PC-9 (cell line): Measurements from ENCODE around the gene CD93. TPM values are rescaled to one million over a fixed set of nuclear protein-coding genes. Genes with fewer than 3 reads are reported as not detected.

Experiments
- BruUV-seq: library from RNA; stranded (reverse); fragments of 400-500 nt; replicated peaks from 2 replicates; lab custom pipeline; 2021; lab: Mats Ljungman, UMichigan
- CTCF ChIA-PET: fragments of 300-600 bp; sonication (Branson Sonifier 250); formaldehyde crosslinking; loops from one replicate; lab custom pipeline; 2022; ENCODE audit warnings: antibody characterized with exemption; lab: Charles Lee
- POLR2A ChIA-PET: fragments of 300-600 bp; sonication (Branson Sonifier 250); formaldehyde crosslinking; loops from one replicate; lab custom pipeline; 2022; ENCODE audit warnings: antibody characterized with exemption; ENCODE audit not compliant: unreplicated experiment; lab: Charles Lee
- DNase-seq, 2 experiments: peaks; one replicate each; pipeline versions ENCODE4 v3.0.0 to v3.0.0-alpha.2; 2015 to 2022; ENCODE audit warnings: mixed read lengths in 1 of 2
- H2AFZ ChIP-seq: fragments of 200-600 bp; sonication (generic); 2 replicates; pipeline ENCODE4 v1.8.1; 2017; ENCODE audit warnings: antibody characterized with exemption
- H3F3A ChIP-seq: fragments of 200-600 bp; sonication (generic); 2 replicates; pipeline ENCODE4 v1.8.1; 2017; ENCODE audit warnings: antibody characterized with exemption, mild to moderate bottlenecking, low read depth; ENCODE audit not compliant: insufficient read depth
- H3K27ac ChIP-seq: fragments of 200-600 bp; sonication (generic); 2 replicates; pipeline ENCODE4 v1.6.1; 2016; ENCODE audit warnings: mixed run types
- H3K27me3 ChIP-seq: fragments of 200-600 bp; sonication (generic); 2 replicates; pipeline ENCODE4 v1.6.1; 2016; ENCODE audit warnings: low read depth, mixed run types; ENCODE audit not compliant: insufficient read depth
- H3K36me3 ChIP-seq: fragments of 200-600 bp; sonication (generic); 2 replicates; pipeline ENCODE4 v1.6.1; 2016; ENCODE audit warnings: low read depth, mixed run types
- H3K4me1 ChIP-seq: fragments of 200-600 bp; sonication (generic); replicated peaks from 2 replicates; pipeline ENCODE4 v1.6.1; 2016; ENCODE audit warnings: mixed run types; ENCODE audit not compliant: insufficient read depth
- H3K4me2 ChIP-seq: fragments of 200-600 bp; sonication (generic); 2 replicates; pipeline ENCODE4 v1.6.1; 2017; ENCODE audit warnings: mixed run types
- H3K4me3 ChIP-seq: fragments of 200-600 bp; sonication (generic); 2 replicates; pipeline ENCODE4 v1.6.1; 2016; ENCODE audit warnings: mixed run types
- H3K79me2 ChIP-seq: fragments of 200-600 bp; sonication (generic); 2 replicates; pipeline ENCODE4 v1.6.1; 2017; ENCODE audit warnings: low read depth, mixed run types
- H3K9me2 ChIP-seq: fragments of 200-600 bp; sonication (generic); 2 replicates; pipeline ENCODE4 v1.8.1; 2017; ENCODE audit warnings: mild to moderate bottlenecking; ENCODE audit not compliant: insufficient read depth
- H3K9me3 ChIP-seq: fragments of 200-600 bp; sonication (generic); 2 replicates; pipeline ENCODE4 v1.8.1; 2016; ENCODE audit warnings: low read depth; ENCODE audit not compliant: insufficient read depth
- H4K20me1 ChIP-seq: fragments of 200-600 bp; sonication (generic); 2 replicates; pipeline ENCODE4 v1.8.1; 2017; ENCODE audit not compliant: insufficient read depth
- EZH2 ChIP-seq: fragments of 200-600 bp; sonication (generic); IDR thresholded peaks from 2 replicates; pipeline ENCODE4 v1.8.0; 2017; ENCODE audit warnings: antibody characterized with exemption, low read depth
- intact Hi-C: fragments of 100-400 bp; cut with micrococcal nuclease; formaldehyde crosslinking; loops from one replicate; pipeline ENCODE4 v1.10.0; 2022; ENCODE audit not compliant: unreplicated experiment
- total RNA-seq: library from RNA; stranded (reverse); gene quantifications from 2 replicates; pipeline ENCODE4 v1.2.3, GENCODE V29; 2021
- TF ChIP-seq, protein P1 (sequence below): fragments of 200-600 bp; sonication (generic); conservative IDR thresholded peaks from 2 replicates; pipeline ENCODE4 v1.6.1; 2017; ENCODE audit warnings: mixed run types, antibody characterized with exemption, mild to moderate bottlenecking, moderate library complexity

CD93 gene
- total RNA-seq, 1 experiment from 2014 or later, result 0.07 TPM

DNA sequence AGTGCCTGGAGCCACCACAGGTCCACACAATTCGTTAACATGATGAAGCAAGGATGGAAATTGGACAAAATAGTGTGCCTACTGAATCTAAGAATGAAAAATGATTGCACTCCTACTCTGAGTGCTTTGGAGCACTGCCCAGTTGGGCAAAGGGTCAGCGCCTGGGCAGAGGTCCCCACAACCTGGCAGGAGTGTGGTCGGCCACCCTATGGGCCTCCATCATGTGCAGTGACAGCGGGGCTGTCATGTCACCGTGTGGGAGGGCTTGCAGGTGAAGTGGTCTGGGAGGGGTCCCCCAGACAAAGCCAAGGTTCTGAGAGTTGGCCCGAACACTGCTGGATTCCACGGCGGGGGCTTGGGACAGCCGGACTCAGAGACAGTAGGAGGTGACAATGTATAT, 36.2 kb upstream of the CD93 start:
- no peak overlapping the region for H2AFZ ChIP-seq
- no peak for DNase-seq
- intact Hi-C loops, result loop anchor here (10.0 kb wide), 1 partner anchor 52 kb away; no protein-coding TSS in a partner anchor
- no peak overlapping the region for H3K27ac ChIP-seq
- no peaks in the 10 kb centered on the region for H3K36me3 ChIP-seq
- H3K27me3 ChIP-seq, result no peaks in the 10 kb centered on the region
- no peaks in the 10 kb centered on the region for H3K79me2 ChIP-seq
- H3K4me1 ChIP-seq, result peaks cover 19% of the 10 kb centered on the region; the same call in 1 of the 2 replicates
- H3K4me2 ChIP-seq, result no peak overlapping the region
- TF ChIP-seq, protein P1, sequence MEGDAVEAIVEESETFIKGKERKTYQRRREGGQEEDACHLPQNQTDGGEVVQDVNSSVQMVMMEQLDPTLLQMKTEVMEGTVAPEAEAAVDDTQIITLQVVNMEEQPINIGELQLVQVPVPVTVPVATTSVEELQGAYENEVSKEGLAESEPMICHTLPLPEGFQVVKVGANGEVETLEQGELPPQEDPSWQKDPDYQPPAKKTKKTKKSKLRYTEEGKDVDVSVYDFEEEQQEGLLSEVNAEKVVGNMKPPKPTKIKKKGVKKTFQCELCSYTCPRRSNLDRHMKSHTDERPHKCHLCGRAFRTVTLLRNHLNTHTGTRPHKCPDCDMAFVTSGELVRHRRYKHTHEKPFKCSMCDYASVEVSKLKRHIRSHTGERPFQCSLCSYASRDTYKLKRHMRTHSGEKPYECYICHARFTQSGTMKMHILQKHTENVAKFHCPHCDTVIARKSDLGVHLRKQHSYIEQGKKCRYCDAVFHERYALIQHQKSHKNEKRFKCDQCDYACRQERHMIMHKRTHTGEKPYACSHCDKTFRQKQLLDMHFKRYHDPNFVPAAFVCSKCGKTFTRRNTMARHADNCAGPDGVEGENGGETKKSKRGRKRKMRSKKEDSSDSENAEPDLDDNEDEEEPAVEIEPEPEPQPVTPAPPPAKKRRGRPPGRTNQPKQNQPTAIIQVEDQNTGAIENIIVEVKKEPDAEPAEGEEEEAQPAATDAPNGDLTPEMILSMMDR, result no peak
- TF ChIP-seq EZH2, result no peak
- no peaks in the 10 kb centered on the region for H3F3A ChIP-seq
- no peaks in the 10 kb centered on the region for H4K20me1 ChIP-seq
- H3K9me2 ChIP-seq, result no peaks in the 10 kb centered on the region
- no TSS peak for BruUV-seq
- ChIA-PET POLR2A (no interaction called here), CTCF (no interaction called here)
- H3K4me3 ChIP-seq, result no peak overlapping the region
- no peaks in the 10 kb centered on the region for H3K9me3 ChIP-seq

- TF ChIP-seq EZH2, result no peak
- TF ChIP-seq, protein P1, result no peak
- no peak overlapping the region for H2AFZ ChIP-seq
- no peaks in the 10 kb centered on the region for H4K20me1 ChIP-seq
- no peak overlapping the region for H3K4me2 ChIP-seq
- no peaks in the 10 kb centered on the region for H3K36me3 ChIP-seq
- H3K27ac ChIP-seq, result no peak overlapping the region
- no peaks in the 10 kb centered on the region for H3K79me2 ChIP-seq
- DNase-seq, result no peak
- peaks cover 18% of the 10 kb centered on the region; the same call in 1 of the 2 replicates for H3K4me1 ChIP-seq
- no peak overlapping the region for H3K4me3 ChIP-seq
- no TSS peak for BruUV-seq
- no peaks in the 10 kb centered on the region for H3F3A ChIP-seq
- CTCF ChIA-PET, result no interaction called here
- intact Hi-C loops, result loop anchor here (10.0 kb wide), 1 partner anchor 53 kb away; no protein-coding TSS in a partner anchor
- POLR2A ChIA-PET, result no interaction called here
- no peaks in the 10 kb centered on the region for H3K27me3 ChIP-seq
- no peaks in the 10 kb centered on the region for H3K9me2 ChIP-seq
- no peaks in the 10 kb centered on the region for H3K9me3 ChIP-seq
Observed at GRCh38 chr20:23121751-23122320, 35.7 kb upstream of the CD93 start.

DNA sequence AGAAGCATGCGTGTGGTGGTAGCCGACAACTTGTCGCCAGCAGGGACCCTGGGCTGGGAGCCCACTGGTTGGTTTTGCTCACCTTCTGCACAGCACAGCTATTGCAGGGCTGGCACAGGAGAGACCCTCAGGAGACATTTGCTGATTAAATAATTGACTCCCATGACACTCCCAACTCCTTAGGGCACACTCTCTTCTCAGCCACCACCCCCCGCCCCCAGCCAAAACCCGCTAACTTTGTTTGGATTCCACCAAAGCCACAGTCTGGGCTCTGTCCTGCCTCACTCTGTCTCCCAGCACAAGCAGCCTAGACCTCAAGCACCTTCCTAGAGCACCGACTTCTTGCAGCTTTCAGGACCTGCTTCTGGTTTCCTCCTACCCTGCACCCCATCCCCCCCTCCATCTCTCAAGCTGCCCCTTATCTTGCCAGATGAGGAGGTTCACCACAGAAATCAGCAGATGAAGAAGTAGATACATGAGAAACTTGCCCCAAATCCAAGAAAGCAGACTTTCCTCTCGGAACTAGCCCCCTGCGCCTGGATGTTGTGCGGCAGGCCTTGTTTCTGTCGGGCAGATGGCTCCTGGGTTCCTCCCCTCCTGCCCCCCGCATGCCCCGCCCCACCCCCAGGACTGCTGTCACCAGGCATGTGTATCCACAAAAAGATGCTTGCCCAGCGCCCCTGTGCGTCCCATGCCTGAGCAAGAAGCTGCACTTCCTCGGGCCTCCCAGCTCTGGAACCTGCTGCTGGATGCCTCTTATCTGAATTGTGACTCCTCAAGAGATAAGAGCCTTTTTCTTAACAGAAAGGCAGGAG, 35.0 kb upstream of the CD93 start:
- POLR2A ChIA-PET, result no interaction called here
- Histone ChIP-seq H3K79me2 (no peaks in the 10 kb centered on the region), H3K36me3 (no peaks in the 10 kb centered on the region), H3K4me3 (no peak overlapping the region), H3K9me3 (no peaks in the 10 kb centered on the region), H3K27ac (no peak overlapping the region), H2AFZ (no peak overlapping the region), H3K9me2 (no peaks in the 10 kb centered on the region), H3K4me1 (0 out of 2 replicates have a peak, but pooled peaks cover 11% of the 10 kb centered on the region), H3K4me2 (no peak overlapping the region), H4K20me1 (no peaks in the 10 kb centered on the region), H3F3A (no peaks in the 10 kb centered on the region), H3K27me3 (no peaks in the 10 kb centered on the region)
- CTCF ChIA-PET, result no interaction called here
- intact Hi-C loops, result loop anchor here (10.0 kb wide), 1 partner anchor 54 kb away; no protein-coding TSS in a partner anchor
- DNase-seq, result no peak
- TF ChIP-seq EZH2, result no peak
- TF ChIP-seq, protein P1, result no peak
- no TSS peak for BruUV-seq
